Measurements from ENCODE around the gene PFKFB3. TPM values are rescaled to one million over a fixed set of nuclear protein-coding genes. Genes with fewer than 3 reads are reported as not detected.
"Not testable (repeated sequence)": the region's sequence is repeated elsewhere in the genome, so short reads cannot be mapped to it uniquely, and the experiment has no call there.

Gene PFKFB3
- polyA plus RNA-seq, 3 donors: 25.3 to 63.3 (median 31.4) TPM

DNA sequence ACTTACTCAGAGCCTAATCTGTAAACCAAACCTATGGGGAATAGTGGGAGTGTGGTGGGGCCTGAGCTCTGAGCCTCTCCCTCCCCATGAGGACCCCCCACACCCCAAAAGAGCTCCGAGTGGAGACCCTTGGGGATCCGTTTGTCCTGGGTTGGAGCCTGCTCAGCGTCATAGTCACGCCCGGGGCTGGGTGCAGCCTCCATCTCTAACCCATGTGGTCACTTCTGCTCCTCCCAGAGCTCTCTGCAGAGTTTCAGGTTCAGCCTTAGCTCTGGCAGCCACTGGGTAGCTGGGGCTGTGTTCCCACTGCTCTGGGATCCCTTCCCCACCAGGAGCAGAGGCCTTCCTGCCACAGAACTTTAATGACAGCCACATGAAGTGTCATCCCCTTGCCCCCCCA lies 25.9 kb downstream of the PFKFB3 start:
- DNase-seq (ENCODE audit: extremely low read depth in 1 of 11, low read depth in 9 of 11, low spot score in 4 of 11): no peak

DNA sequence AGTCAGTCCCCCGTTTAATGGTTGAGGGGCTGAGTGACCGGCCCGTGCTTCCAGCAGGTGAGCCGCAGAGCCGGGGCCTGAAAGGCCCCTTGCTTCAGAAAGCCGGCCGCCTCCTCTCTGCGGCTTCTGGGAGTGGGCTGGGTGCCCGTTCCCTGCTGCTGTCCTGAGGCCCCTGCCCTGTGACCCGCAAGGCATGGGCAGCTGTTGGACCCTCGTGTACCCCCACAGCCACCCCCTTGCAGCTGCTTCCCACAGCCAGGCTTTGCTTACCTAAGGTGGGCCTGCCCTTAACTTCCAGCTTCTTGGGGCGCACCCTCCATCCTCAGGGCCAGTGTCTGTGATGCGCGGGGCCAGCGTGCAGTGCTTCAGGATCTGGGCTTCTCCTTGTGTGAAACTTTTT lies 26.6 kb downstream of the PFKFB3 start:
- DNase-seq (ENCODE audit: extremely low read depth in 1 of 11, low read depth in 9 of 11, low spot score in 4 of 11): no peak

DNA sequence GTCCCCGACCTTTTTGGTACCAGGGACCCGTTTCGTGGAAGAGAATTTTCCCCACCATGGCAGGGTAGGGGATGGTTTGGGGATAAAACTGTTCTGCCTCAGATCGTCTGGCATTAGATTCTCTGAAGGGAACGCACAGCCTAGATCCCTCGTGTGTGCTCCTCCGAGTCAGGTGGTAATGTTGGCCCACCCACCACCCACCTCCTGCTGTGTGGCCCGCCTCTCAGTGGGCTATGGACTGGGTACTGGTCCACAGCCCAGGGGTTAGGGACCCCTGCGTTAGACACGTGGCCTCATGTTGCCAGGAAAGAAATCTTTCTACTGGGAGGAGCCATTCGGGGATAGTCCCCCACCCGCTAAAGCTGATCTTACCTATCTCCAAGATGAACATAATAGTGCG lies 27.0 kb downstream of the PFKFB3 start:
- DNase-seq (ENCODE audit: extremely low read depth in 1 of 11, low read depth in 9 of 11, low spot score in 4 of 11): no peak

DNA sequence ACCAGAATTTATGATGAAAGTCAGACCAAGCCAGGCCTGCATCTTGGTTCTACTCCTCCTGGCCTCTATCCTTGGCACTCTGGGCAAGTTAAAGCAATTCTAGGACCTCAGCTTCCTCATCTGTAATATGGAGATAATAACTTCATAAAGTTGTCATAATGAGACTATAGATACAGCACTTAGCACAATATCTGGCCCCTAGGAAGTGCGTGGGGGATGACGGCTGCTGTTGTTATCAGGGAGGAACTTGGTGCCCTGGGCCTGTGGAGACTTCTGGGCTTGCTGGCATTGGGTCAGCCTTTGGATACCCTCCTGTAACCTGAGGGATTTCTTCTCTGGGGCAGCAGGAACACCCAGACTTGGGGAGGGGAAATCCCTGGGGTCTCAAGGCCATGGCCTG lies 27.6 kb downstream of the PFKFB3 start:
- no peak for DNase-seq (ENCODE audit: extremely low read depth in 1 of 11, low read depth in 9 of 11, low spot score in 4 of 11)

DNA sequence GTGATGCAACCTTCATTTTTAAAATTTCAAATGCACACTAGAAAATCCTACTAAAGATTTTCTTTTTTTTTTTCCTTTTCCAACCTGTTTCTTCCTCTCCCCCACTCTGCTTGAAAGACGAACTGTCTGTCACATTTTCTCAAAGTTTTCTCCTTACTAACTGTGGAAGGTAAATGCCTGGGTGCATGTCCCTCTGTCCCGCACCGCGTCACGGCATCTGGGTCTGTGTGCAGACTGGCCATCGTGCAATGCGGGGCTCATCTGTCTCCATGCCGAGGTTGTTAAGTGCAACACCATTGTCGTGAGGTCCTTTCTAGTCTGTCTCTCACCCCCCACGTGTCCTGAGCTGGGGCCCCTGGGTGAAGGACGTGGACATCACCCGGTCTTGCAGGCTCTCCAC lies 28.4 kb downstream of the PFKFB3 start:
- DNase-seq (ENCODE audit: extremely low read depth in 1 of 11, low read depth in 9 of 11, low spot score in 4 of 11): no peak

DNA sequence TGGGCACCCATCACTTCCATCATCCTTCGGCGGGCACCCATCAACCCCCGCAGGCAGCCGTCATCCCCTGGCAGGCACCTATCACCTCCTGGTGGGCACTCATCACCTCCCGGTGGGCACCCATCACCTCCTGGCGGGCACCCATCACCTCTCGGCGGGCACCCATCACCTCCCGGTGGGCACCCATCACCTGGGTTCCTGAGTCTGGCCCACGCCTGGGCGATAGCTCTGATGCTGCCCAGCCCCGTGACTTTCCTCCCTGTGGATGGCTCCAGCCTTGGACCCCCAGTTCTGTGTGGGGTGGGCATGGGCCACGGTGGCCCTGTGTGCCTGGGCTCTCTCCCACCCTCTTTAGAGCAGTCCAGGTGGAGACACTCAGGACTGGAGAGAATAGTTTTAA lies 29.0 kb downstream of the PFKFB3 start:
- DNase-seq (ENCODE audit: extremely low read depth in 1 of 11, low read depth in 9 of 11, low spot score in 4 of 11): no peak

DNA sequence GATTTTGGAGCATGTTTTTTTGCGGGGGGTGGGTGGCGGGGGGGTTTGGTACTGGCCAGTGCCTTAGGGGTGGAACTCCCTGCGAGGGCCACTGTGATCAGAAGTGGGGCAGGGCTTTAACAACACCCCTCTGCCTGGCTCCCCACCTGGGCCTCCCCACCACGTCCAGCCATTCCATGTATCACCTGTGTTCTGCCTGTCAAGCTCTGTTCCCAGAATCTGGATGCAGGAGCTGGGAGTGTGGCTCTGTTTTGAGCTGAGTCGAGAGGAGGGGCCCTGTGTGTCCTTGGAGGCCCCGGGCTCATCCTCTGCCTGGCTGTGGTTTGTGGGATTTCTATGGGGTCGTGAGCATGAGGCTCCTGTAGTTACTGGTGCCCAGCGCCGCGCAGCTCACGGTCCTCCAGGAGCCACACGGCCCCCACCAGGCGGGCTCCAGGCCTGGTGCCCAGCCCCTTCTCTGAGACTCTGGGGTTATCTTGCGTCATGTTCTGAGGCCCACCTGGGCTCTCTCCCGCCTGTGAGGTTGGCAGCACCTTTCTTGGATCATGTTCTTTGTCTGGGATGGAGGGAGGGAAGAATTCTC lies 29.6 kb downstream of the PFKFB3 start:
- no peak for DNase-seq (ENCODE audit: extremely low read depth in 1 of 11, low read depth in 9 of 11, low spot score in 4 of 11)

DNA sequence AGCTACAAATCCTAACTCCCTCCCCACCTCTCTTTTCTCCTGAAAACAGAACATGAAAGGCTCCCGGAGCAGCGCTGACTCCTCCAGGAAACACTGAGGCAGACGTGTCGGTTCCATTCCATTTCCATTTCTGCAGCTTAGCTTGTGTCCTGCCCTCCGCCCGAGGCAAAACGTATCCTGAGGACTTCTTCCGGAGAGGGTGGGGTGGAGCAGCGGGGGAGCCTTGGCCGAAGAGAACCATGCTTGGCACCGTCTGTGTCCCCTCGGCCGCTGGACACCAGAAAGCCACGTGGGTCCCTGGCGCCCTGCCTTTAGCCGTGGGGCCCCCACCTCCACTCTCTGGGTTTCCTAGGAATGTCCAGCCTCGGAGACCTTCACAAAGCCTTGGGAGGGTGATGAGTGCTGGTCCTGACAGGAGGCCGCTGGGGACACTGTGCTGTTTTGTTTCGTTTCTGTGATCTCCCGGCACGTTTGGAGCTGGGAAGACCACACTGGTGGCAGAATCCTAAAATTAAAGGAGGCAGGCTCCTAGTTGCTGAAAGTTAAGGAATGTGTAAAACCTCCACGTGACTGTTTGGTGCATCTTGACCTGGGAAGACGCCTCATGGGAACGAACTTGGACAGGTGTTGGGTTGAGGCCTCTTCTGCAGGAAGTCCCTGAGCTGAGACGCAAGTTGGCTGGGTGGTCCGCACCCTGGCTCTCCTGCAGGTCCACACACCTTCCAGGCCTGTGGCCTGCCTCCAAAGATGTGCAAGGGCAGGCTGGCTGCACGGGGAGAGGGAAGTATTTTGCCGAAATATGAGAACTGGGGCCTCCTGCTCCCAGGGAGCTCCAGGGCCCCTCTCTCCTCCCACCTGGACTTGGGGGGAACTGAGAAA lies 30.4 kb downstream of the PFKFB3 start:
- no peak for DNase-seq (ENCODE audit: extremely low read depth in 1 of 11, low read depth in 9 of 11, low spot score in 4 of 11)

DNA sequence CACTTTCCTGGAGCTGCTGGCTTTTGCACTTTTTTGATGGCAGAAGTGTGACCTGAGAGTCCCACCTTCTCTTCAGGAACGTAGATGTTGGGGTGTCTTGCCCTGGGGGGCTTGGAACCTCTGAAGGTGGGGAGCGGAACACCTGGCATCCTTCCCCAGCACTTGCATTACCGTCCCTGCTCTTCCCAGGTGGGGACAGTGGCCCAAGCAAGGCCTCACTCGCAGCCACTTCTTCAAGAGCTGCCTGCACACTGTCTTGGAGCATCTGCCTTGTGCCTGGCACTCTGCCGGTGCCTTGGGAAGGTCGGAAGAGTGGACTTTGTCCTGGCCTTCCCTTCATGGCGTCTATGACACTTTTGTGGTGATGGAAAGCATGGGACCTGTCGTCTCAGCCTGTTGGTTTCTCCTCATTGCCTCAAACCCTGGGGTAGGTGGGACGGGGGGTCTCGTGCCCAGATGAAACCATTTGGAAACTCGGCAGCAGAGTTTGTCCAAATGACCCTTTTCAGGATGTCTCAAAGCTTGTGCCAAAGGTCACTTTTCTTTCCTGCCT lies 31.1 kb downstream of the PFKFB3 start:
- DNase-seq (ENCODE audit: extremely low read depth in 1 of 11, low read depth in 9 of 11, low spot score in 4 of 11): no peak

DNA sequence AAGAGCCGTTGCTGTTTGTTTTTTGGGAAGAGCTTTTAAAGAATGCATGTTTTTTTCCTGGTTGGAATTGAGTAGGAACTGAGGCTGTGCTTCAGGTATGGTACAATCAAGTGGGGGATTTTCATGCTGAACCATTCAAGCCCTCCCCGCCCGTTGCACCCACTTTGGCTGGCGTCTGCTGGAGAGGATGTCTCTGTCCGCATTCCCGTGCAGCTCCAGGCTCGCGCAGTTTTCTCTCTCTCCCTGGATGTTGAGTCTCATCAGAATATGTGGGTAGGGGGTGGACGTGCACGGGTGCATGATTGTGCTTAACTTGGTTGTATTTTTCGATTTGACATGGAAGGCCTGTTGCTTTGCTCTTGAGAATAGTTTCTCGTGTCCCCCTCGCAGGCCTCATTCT lies 31.6 kb downstream of the PFKFB3 start:
- no peak for DNase-seq (ENCODE audit: extremely low read depth in 1 of 11, low read depth in 9 of 11, low spot score in 4 of 11)

DNA sequence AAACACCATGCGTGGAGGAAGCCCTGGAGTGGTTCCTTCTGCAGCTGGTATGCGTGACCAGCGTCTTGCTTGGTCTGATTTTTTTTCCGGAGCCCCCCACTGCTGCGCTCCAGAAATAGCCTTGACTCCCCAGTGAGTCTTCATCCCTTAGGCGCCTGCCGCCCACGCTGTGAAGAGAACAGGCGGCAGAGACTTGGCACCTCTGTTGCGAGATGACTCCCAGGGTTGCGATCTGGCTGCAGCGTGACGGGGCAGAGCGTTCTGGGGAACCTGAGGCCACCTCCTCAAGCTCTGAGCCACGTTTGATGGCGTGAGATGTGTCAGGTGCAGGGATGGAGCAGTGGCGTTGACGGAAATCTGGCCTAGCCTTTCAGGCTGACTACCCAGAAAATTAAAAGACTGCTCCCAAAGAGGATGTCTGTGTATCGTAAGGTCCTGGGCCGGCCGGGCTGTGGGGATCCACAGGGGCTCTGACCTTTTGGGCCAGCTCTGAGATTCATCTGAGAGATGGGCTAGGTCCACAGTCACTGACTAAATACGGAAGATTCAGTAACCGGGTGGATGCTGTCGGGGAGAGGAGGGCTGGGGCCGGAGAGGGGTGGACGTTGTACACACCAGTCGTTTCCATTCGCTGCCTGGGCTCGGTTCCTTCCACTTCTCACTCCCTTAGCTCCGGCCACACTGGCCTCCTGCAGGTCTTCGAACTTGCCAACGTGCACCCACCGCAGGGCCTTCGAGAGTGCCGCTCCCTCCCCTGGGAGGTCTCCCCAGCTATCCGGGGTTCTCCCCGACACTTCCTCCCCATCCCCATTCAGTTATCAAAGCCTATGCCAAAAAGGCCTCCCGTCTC lies 33.8 kb downstream of the PFKFB3 start:
- DNase-seq (ENCODE audit: extremely low read depth in 1 of 11, low read depth in 9 of 11, low spot score in 4 of 11): no peak

DNA sequence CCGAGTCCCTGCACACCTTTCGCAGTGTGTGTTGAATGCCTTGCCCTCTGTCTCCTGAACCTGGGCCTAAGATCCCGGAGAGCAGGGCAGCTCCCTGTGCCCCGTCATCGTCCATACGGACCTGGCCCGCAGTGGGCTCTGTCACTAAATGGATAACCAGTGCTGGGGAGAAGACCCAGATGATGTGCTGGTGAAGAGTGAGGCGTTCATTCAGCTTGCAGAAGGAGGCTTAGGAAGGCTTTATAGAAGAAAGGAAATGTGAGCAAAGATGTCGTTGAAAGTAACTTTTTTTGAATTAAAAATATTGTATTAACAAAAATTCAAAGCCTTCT lies 34.4 kb downstream of the PFKFB3 start:
- DNase-seq (ENCODE audit: extremely low read depth in 1 of 11, low read depth in 9 of 11, low spot score in 4 of 11): no peak

DNA sequence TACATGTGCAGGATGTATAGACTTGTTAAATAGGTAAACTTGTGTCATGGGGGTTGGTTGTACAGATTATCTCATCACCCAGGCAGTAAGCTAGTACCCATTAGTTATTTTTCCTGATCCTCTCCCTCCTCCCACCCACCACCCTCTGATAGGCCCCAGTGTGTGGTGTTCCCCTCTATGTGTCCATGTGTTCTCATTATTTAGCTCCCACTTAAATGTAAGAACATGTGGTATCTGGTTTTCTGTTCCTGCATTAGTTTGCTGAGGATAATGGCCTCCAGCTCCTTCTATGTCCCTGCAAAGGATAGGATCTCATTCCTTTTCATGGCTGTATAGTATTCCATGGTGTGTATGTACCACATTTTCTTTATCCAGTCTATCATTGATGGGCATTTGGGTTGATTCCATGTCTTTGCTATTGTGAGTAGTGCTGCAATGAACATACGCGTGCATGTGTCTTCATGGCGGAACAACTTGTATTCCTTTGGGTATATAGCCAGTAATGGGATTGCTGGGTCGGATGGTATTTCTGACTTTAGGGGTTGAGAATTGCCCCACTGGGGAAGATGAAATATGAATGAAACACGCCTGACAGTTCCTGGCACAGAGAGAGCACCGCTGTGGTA lies 36.0 kb downstream of the PFKFB3 start:
- not testable (repeated sequence) for DNase-seq (ENCODE audit: extremely low read depth in 1 of 11, low read depth in 9 of 11, low spot score in 4 of 11)

DNA sequence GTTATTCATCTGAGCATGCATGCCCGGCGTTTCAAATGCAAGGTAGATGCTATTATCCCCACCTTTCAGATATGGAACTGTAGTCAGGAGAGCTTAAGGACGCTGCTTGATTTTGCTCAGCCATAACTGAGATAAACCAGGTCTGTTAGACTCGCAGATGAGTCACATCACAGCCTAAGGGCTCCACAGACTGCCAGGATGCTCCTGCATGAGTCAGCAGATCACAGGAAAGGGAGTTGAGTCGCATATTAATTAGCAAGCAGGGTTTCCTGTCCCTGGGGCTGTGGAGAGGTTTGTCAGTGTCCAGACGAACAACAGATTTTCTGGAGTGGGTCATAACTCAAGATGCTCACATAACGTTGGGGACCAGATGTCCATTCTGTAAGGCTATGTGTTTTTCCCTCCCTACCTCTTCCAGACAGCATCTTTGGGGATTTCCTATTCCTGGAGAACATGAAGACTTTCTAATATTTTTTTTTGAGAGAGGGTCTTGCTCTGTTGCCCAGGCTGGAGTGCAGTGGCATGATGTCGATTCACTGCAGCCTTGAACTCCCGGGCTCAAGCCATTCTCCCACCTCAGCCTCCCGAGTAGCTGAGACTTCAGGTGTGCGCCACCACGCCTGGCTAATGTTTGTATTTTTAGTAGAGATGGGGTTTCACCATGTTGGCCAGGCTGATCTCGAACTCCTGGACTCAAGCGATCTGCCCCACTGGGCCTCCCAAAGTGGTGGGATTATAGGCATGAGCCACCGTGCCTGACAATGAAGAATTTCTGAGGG lies 36.7 kb downstream of the PFKFB3 start:
- peak in 3 of 11 donors; percentile 17 to 32 (median 24) for DNase-seq (ENCODE audit: extremely low read depth in 1 of 11, low read depth in 9 of 11, low spot score in 4 of 11)

DNA sequence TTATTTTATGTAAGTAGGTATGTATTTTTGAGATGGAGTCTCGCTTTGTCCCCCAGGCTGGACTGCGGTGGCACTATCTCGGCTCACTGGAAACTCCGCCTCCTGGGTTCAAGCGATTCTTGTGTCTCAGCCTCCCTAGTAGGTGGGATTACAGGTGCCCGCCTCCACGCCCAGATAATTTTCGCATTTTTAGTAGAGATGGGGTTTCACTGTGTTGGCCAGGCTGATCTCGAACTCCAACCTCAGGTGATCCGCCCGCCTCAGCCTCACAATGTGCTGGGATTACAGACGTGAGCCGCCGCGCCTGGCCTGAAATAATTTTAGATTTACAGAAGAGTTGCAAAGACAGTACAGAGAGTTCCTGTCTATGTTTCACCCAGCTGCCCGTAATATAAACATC lies 37.5 kb downstream of the PFKFB3 start:
- DNase-seq (ENCODE audit: extremely low read depth in 1 of 11, low read depth in 9 of 11, low spot score in 4 of 11): no peak

DNA sequence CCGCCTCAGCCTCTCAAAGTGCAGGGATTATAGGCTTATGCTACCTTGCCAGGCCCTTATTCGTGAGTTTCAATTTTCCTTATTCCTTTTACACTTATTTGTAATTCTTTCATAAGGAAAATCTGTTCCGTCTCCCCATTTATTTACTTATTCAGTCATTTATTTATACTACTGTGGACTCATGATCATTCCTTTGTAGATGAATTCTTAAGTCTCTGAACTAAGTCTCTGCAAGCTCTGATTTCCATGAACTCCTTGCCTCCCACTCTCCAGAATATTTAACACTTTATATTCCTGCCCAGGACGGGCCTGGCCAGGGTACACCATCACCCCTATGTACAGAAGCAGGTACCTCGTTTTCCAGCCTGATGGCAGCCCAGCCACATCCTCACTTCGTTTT lies 39.4 kb downstream of the PFKFB3 start:
- DNase-seq (ENCODE audit: extremely low read depth in 1 of 11, low read depth in 9 of 11, low spot score in 4 of 11): no peak

DNA sequence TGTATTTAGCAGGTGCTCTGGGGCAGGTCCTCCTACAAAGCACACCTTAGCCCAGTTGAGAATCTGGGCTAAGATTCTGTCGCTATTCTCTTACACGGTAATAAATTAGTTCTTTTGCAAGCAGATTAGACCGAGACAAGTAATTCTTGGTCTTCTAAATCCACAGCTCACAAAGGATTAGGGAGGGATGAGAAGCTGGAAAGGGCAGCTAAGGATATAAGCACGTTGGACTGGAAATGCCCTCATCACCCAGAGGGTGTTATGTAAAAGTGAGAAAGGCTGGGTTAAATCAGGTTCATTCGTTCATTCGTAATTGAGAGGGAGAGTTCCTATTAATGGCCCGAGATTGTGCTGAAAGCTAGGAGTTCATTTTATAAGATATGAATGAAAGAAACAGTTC lies 41.8 kb downstream of the PFKFB3 start:
- DNase-seq (ENCODE audit: extremely low read depth in 1 of 11, low read depth in 9 of 11, low spot score in 4 of 11): no peak

DNA sequence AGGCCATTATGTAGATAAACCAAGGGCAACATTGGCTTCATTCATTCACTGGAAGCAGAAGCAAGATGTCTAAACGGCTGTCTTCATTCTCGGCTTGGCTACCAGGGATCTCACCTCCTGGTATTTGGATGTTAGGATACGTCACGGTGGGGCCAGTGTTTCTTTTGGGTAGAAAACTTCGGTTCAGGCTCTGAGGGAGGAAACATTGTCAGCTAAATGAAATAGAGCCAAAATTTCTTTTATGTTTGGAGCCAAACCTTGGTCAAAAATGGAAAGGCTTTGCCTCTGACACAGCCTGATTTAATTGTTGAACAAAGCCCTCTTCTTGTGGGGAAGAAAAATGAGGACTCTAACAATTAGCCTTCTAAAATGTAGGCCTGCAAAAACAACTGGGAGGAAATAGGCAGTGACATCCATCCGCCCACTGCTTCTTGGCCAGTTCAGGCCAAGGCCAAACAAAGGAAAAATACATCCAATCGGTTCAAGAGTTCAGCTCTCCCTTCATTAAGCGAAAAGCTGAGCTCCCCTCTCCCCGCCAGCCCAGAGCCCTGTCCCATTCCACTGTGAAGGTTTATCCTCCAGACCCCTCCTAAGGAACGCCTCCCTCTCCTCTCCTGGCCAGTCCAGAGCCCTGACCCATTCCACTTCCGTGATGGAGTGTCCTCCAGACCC lies 44.4 kb downstream of the PFKFB3 start:
- peak in 6 of 11 donors; percentile 17 to 48 (median 38) for DNase-seq (ENCODE audit: extremely low read depth in 1 of 11, low read depth in 9 of 11, low spot score in 4 of 11)

Data from renal cortex interstitium (tissue), 11 donors.